ENCODE measurements around the gene PRRX2. TPM values are rescaled to one million over a fixed set of nuclear protein-coding genes. Genes with fewer than 3 reads are reported as not detected.

Gene PRRX2
- total and polyA plus RNA-seq, 2 experiments from 2014 or later: 9.7 to 23.0 TPM

- DNase-seq (ENCODE audit: low spot score): no peak
- Histone ChIP-seq H3K4me1 (ENCODE audit: insufficient read depth) (peaks cover 18% of the 10 kb centered on the region), H3K4me3 (no peak overlapping the region), H3K4me2 (peak overlapping the region; percentile 64), H3K9me2 (replicated peaks; ENCODE audit: insufficient read depth) (no peaks in the 10 kb centered on the region), H4K20me1 (ENCODE audit: insufficient read depth, poor library complexity, severe bottlenecking) (no peaks in the 10 kb centered on the region), H3K27ac (peak overlapping the region; percentile 88), H3K79me2 (peaks cover 5% of the 10 kb centered on the region), H3K9me3 (ENCODE audit: low read depth) (no peaks in the 10 kb centered on the region), H2AFZ (no peak overlapping the region), H3K27me3 (peaks cover 4% of the 10 kb centered on the region), H3K36me3 (replicated peaks; ENCODE audit: insufficient read depth, low read depth) (no peaks in the 10 kb centered on the region)
- TF ChIP-seq EZH2phosphoT487 (IDR thresholded peaks at IDR 0.05; ENCODE audit: low read depth, severe bottlenecking, unreplicated experiment): no peak
- TF ChIP-seq CTCF (IDR thresholded peaks at IDR 0.05; ENCODE audit: poor library complexity): no peak
- no peak for TF ChIP-seq EZH2 (IDR thresholded peaks at IDR 0.05; ENCODE audit: borderline replicate concordance)
- WGBS (ENCODE audit: low lambda C conversion rate, missing lambda C conversion rate): 72% methylated on average over 17 of the region's 17 CpGs
These were observed 38.4 kb downstream of the PRRX2 start for GRCh38 chr9:129703667-129704355.

DNA sequence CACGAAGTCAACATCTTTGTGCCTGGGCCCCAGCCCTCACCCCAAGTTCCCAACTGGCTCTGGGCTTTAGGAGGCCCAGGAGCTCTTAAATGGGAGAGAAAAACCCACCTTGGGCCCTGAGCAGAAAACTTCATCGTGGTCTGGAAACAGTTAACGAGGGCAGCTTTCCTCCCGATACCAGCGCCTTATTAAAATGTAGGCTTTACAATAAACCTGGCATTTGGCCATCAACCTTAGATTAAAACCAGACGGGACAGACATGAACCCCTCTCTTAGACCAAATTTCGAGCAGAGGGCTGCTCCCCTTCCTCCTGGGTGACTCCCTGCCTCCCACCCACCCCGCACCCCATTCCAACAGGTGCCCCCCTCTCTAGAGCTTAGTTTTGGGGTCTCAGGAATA is 39.4 kb downstream of the PRRX2 start:
- Histone ChIP-seq H3K4me1 (ENCODE audit: insufficient read depth) (peaks cover 18% of the 10 kb centered on the region), H3K4me2 (peak overlapping the region; percentile 64), H4K20me1 (ENCODE audit: insufficient read depth, poor library complexity, severe bottlenecking) (no peaks in the 10 kb centered on the region), H3K4me3 (no peak overlapping the region), H2AFZ (no peak overlapping the region), H3K79me2 (peaks cover 7% of the 10 kb centered on the region), H3K9me3 (ENCODE audit: low read depth) (no peaks in the 10 kb centered on the region), H3K36me3 (replicated peaks; ENCODE audit: insufficient read depth, low read depth) (no peaks in the 10 kb centered on the region), H3K9me2 (replicated peaks; ENCODE audit: insufficient read depth) (no peaks in the 10 kb centered on the region), H3K27me3 (no peaks in the 10 kb centered on the region), H3K27ac (peak overlapping the region; percentile 88)
- TF ChIP-seq CTCF (IDR thresholded peaks at IDR 0.05; ENCODE audit: poor library complexity): no peak
- TF ChIP-seq EZH2phosphoT487 (IDR thresholded peaks at IDR 0.05; ENCODE audit: low read depth, severe bottlenecking, unreplicated experiment): no peak
- TF ChIP-seq EZH2 (IDR thresholded peaks at IDR 0.05; ENCODE audit: borderline replicate concordance): no peak
- 50% methylated on average over 8 of the region's 8 CpGs for WGBS (ENCODE audit: low lambda C conversion rate, missing lambda C conversion rate)
- peak; percentile 50 for DNase-seq (ENCODE audit: low spot score)

DNA sequence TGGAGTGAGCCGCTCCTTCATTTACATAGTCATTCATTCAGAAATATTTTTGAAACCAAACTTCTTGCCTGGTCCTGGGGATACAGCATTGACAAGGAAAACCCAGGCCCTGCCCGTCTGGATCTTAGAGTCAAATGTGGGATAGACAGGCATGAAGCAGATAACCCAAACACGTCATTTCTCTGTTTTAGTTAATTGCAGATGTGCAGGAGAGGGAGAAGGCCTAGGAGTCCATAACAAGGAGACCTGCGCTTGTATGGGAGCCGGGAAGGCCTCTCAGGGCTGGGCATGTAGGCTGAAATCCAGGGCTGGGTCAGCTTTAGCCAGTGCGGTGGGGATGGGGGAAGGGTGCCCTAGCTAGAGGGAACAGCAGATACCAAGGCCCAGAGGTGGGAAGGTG is 43.3 kb downstream of the PRRX2 start:
- H3K27ac ChIP-seq: peak overlapping the region; percentile 5
- no peak overlapping the region for H3K4me3 ChIP-seq
- no peak overlapping the region for H3K4me2 ChIP-seq
- H3K9me3 ChIP-seq (ENCODE audit: low read depth): no peaks in the 10 kb centered on the region
- 51% methylated on average over 6 of the region's 6 CpGs for WGBS (ENCODE audit: low lambda C conversion rate, missing lambda C conversion rate)
- no peaks in the 10 kb centered on the region for H3K36me3 ChIP-seq (replicated peaks; ENCODE audit: insufficient read depth, low read depth)
- H2AFZ ChIP-seq: no peak overlapping the region
- no peaks in the 10 kb centered on the region for H4K20me1 ChIP-seq (ENCODE audit: insufficient read depth, poor library complexity, severe bottlenecking)
- H3K79me2 ChIP-seq: peaks cover 11% of the 10 kb centered on the region
- no peak for DNase-seq (ENCODE audit: low spot score)
- no peaks in the 10 kb centered on the region for H3K27me3 ChIP-seq
- H3K4me1 ChIP-seq (ENCODE audit: insufficient read depth): peaks cover 24% of the 10 kb centered on the region
- no peak for TF ChIP-seq EZH2phosphoT487 (IDR thresholded peaks at IDR 0.05; ENCODE audit: low read depth, severe bottlenecking, unreplicated experiment)
- no peak for TF ChIP-seq CTCF (IDR thresholded peaks at IDR 0.05; ENCODE audit: poor library complexity)
- TF ChIP-seq EZH2 (IDR thresholded peaks at IDR 0.05; ENCODE audit: borderline replicate concordance): no peak
- no peaks in the 10 kb centered on the region for H3K9me2 ChIP-seq (replicated peaks; ENCODE audit: insufficient read depth)
